Activated T-helper 1 cell treated with Interleukin-2 at 50 U/mL for 16 hours (primary cell): ENCODE measurements around the gene ARHGEF33.

Source experiments
- DNase-seq: peaks from one replicate; pipeline ENCODE4 v3.0.0-alpha.2; 2020; ENCODE audit warnings: low read depth

ARHGEF33 gene

GRCh38 chr2:39017334-39017733 is 127.7 kb downstream of the ARHGEF33 start:
- DNase-seq, result no peak

- DNase-seq, result no peak
Observed at GRCh38 chr2:39018638-39019037, 129.0 kb downstream of the ARHGEF33 start.

GRCh38 chr2:39020383-39020782 is 130.7 kb downstream of the ARHGEF33 start:
- DNase-seq, result no peak

GRCh38 chr2:39022642-39023235 is 133.1 kb downstream of the ARHGEF33 start:
- DNase-seq, result no peak

GRCh38 chr2:39023649-39024048 is 134.0 kb downstream of the ARHGEF33 start:
- DNase-seq, result no peak

GRCh38 chr2:39024833-39025232 is 135.2 kb downstream of the ARHGEF33 start:
- no peak for DNase-seq
